Fibroblast of lung (primary cell): Measurements from ENCODE around the gene CTXN3. TPM values are rescaled to one million over a fixed set of nuclear protein-coding genes. Genes with fewer than 3 reads are reported as not detected.

Source experiments
- DNase-seq, 2 donors: peaks; one replicate each; pipeline versions ENCODE4 v3.0.0 to v3.0.0-alpha.2; 2010; ENCODE audit warnings: low read depth in 2 of 2
- H2AFZ ChIP-seq: 2 replicates; pipeline ENCODE4 v1.5.1; 2012; ENCODE audit warnings: low read length, control low read depth, inconsistent platforms
- H3K27ac ChIP-seq: 2 replicates; pipeline ENCODE4 v1.5.1; 2011; ENCODE audit warnings: low read length, control low read depth; ENCODE audit not compliant: insufficient read depth
- H3K27me3 ChIP-seq: 2 replicates; pipeline ENCODE4 v1.5.1; 2011; ENCODE audit warnings: mild to moderate bottlenecking, low read length; ENCODE audit not compliant: control insufficient read depth, insufficient read depth
- H3K36me3 ChIP-seq: 2 replicates; pipeline ENCODE4 v1.5.1; 2011; ENCODE audit warnings: low read length; ENCODE audit not compliant: control insufficient read depth, insufficient read depth
- H3K4me1 ChIP-seq: 2 replicates; pipeline ENCODE4 v1.5.1; 2011; ENCODE audit warnings: low read length; ENCODE audit not compliant: control insufficient read depth, insufficient read depth; ENCODE audit errors: extremely low read depth
- H3K4me2 ChIP-seq: 2 replicates; pipeline ENCODE4 v1.5.1; 2011; ENCODE audit warnings: low read length, control low read depth; ENCODE audit not compliant: insufficient read depth; ENCODE audit errors: extremely low read depth
- H3K4me3 ChIP-seq, 4 experiments: fragments of 200-600 bp in 1 of 4; sonication (generic) in 1 of 4; replicated peaks in 1 of 4; 2 replicates each; pipeline ENCODE4 v1.5.1; 2011 to 2016; ENCODE audit warnings: low read length in 4 of 4, low read depth in 3 of 4, mild to moderate bottlenecking in 3 of 4, control low read depth in 2 of 4, inconsistent platforms in 1 of 4, mixed read lengths in 1 of 4; ENCODE audit not compliant: insufficient read depth in 1 of 4; ENCODE audit errors: control extremely low read depth in 1 of 4
- H3K79me2 ChIP-seq: 2 replicates; pipeline ENCODE4 v1.5.1; 2012; ENCODE audit warnings: mild to moderate bottlenecking, low read length, inconsistent platforms; ENCODE audit not compliant: control insufficient read depth, insufficient read depth
- H3K9ac ChIP-seq: 2 replicates; pipeline ENCODE4 v1.5.1; 2011; ENCODE audit warnings: mild to moderate bottlenecking, low read length, control low read depth; ENCODE audit not compliant: insufficient read depth
- H3K9me3 ChIP-seq: 2 replicates; pipeline ENCODE4 v1.5.1; 2012; ENCODE audit warnings: low read depth, low read length; ENCODE audit not compliant: control insufficient read depth, insufficient read depth
- H4K20me1 ChIP-seq: 2 replicates; pipeline ENCODE4 v1.5.1; 2011; ENCODE audit warnings: low read length; ENCODE audit not compliant: control insufficient read depth, insufficient read depth; ENCODE audit errors: extremely low read depth
- EZH2 ChIP-seq: IDR thresholded peaks from 2 replicates; pipeline ENCODE4 v1.5.1; 2012; ENCODE audit warnings: low read length, control low read depth, mild to moderate bottlenecking; ENCODE audit errors: missing control alignments
- polyA plus RNA-seq, 2 donors: library from polyadenylated mRNA; depleted of rRNA in 1 of 2; stranded (reverse) in 1 of 2; unstranded in 1 of 2; fragments of >200 nt; gene quantifications; 2 replicates each; pipeline ENCODE4 v1.2.1, GENCODE V29; 2011 to 2012; ENCODE audit warnings: missing spikeins in 1 of 2
- total RNA-seq: library from RNA; depleted of rRNA; stranded (reverse); fragments of >200 nt; gene quantifications from 2 replicates; pipeline ENCODE4 v1.2.1, GENCODE V29; 2014
- TF ChIP-seq, protein P1 (sequence below), 2 donors: IDR thresholded peaks in 1 of 2; conservative IDR thresholded peaks in 1 of 2; 1 replicate in 1 of 2; 2 replicates in 1 of 2; pipeline ENCODE4 v1.5.1; 2011 to 2012; ENCODE audit warnings: low read length in 2 of 2, control low read depth in 1 of 2, inconsistent platforms in 1 of 2, low read depth in 1 of 2, mild to moderate bottlenecking in 1 of 2

The CTXN3 gene
- total and polyA plus RNA-seq, 2 donors (not counting 1 experiment from before 2014, with no cell fraction given) = not detected

- peak overlapping the region; percentile 70 for H3K4me2 ChIP-seq
Measured at GRCh38 chr5:127705120-127705892, 56.4 kb downstream of the CTXN3 start.

GRCh38 chr5:127706691-127707090, 57.8 kb downstream of the CTXN3 start:
- Histone ChIP-seq H3K36me3 (no peaks in the 10 kb centered on the region), H3K27me3 (no peaks in the 10 kb centered on the region), H3K27ac (no peak overlapping the region), H3K9ac (no peak overlapping the region), H3K4me1 (peaks cover 4% of the 10 kb centered on the region), H3K9me3 (no peaks in the 10 kb centered on the region), H4K20me1 (no peaks in the 10 kb centered on the region), H2AFZ (no peak overlapping the region), H3K79me2 (no peaks in the 10 kb centered on the region), H3K4me3 (no peak overlapping the region), H3K4me2 (no peak overlapping the region)
- TF ChIP-seq EZH2 = no peak
- TF ChIP-seq, protein P1, sequence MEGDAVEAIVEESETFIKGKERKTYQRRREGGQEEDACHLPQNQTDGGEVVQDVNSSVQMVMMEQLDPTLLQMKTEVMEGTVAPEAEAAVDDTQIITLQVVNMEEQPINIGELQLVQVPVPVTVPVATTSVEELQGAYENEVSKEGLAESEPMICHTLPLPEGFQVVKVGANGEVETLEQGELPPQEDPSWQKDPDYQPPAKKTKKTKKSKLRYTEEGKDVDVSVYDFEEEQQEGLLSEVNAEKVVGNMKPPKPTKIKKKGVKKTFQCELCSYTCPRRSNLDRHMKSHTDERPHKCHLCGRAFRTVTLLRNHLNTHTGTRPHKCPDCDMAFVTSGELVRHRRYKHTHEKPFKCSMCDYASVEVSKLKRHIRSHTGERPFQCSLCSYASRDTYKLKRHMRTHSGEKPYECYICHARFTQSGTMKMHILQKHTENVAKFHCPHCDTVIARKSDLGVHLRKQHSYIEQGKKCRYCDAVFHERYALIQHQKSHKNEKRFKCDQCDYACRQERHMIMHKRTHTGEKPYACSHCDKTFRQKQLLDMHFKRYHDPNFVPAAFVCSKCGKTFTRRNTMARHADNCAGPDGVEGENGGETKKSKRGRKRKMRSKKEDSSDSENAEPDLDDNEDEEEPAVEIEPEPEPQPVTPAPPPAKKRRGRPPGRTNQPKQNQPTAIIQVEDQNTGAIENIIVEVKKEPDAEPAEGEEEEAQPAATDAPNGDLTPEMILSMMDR (conservative IDR thresholded peaks at IDR 0.05 in 1 of 2, IDR thresholded peaks at IDR 0.05 in 1 of 2; ENCODE audit: low read depth in 1 of 2, low read length in 2 of 2) = no peak
- DNase-seq = no peak

More at GRCh38 chr5:127705120-127705892, 56.4 kb downstream of the CTXN3 start:
- no peaks in the 10 kb centered on the region for H3K9me3 ChIP-seq
- H4K20me1 ChIP-seq = no peaks in the 10 kb centered on the region
- no peak overlapping the region for H3K4me3 ChIP-seq
- H3K4me1 ChIP-seq = peaks cover 4% of the 10 kb centered on the region
- no peaks in the 10 kb centered on the region for H3K36me3 ChIP-seq
- no peak overlapping the region for H3K9ac ChIP-seq
- H2AFZ ChIP-seq = no peak overlapping the region
- H3K27me3 ChIP-seq = no peaks in the 10 kb centered on the region
- H3K27ac ChIP-seq = peak overlapping the region; percentile 46
- no peaks in the 10 kb centered on the region for H3K79me2 ChIP-seq
- peak; percentile 77 to 95 for DNase-seq
- TF ChIP-seq, protein P1 (conservative IDR thresholded peaks at IDR 0.05 in 1 of 2, IDR thresholded peaks at IDR 0.05 in 1 of 2; ENCODE audit: low read depth in 1 of 2, low read length in 2 of 2) = no peak
- no peak for TF ChIP-seq EZH2

GRCh38 chr5:127707209-127707608, 58.3 kb downstream of the CTXN3 start:
- Histone ChIP-seq H3K27me3 (no peaks in the 10 kb centered on the region), H3K4me1 (peaks cover 4% of the 10 kb centered on the region), H3K79me2 (no peaks in the 10 kb centered on the region), H3K4me3 (no peak overlapping the region), H2AFZ (peak overlapping the region; percentile 24), H4K20me1 (no peaks in the 10 kb centered on the region), H3K9me3 (no peaks in the 10 kb centered on the region), H3K36me3 (no peaks in the 10 kb centered on the region), H3K9ac (no peak overlapping the region), H3K4me2 (no peak overlapping the region), H3K27ac (no peak overlapping the region)
- TF ChIP-seq EZH2 = no peak
- TF ChIP-seq, protein P1 (conservative IDR thresholded peaks at IDR 0.05 in 1 of 2, IDR thresholded peaks at IDR 0.05 in 1 of 2; ENCODE audit: low read depth in 1 of 2, low read length in 2 of 2) = no peak
- DNase-seq = peak in 1 of 2 donors; percentile 18

Other genes with a start within 250 kb of the CTXN3 start
- 36.5 and 44.3 TPM in 2 replicates for gene PRRC1, start 131.4 kb upstream of the CTXN3 start, total RNA-seq
- 108 and 125 TPM in 2 replicates for gene PRRC1, start 131.4 kb upstream of the CTXN3 start, polyA plus RNA-seq
- not detected in 2 replicates for gene CCDC192, start 54.3 kb downstream of the CTXN3 start, total RNA-seq
- gene CCDC192, start 54.3 kb downstream of the CTXN3 start, polyA plus RNA-seq = not detected in 2 replicates